GM13976 (cell line): ENCODE measurements around the gene PTHLH.

Experiments
- DNase-seq: peaks from one replicate; pipeline ENCODE4 v3.0.0; 2012; ENCODE audit warnings: low spot score
- CTCF ChIP-seq: IDR thresholded peaks from 2 replicates; pipeline ENCODE4 v1.5.1; 2012; ENCODE audit warnings: borderline replicate concordance, mild to moderate bottlenecking; ENCODE audit not compliant: insufficient read depth; ENCODE audit errors: extremely low read depth, missing control alignments, control extremely low read depth
- in situ Hi-C: fragments of 300-500 bp; cut with MboI; formaldehyde crosslinking; loops from one replicate; pipeline ENCODE4 v1.12.0; 2022; ENCODE audit warnings: low sequenced_read_pairs, mixed read lengths, inconsistent platforms; ENCODE audit not compliant: unreplicated experiment

PTHLH gene

GRCh38 chr12:27965966-27966365 is 6.6 kb downstream of the PTHLH start:
- in situ Hi-C loops: no loop called here
- TF ChIP-seq CTCF: no peak
- DNase-seq: no peak

- TF ChIP-seq CTCF: no peak
- no peak for DNase-seq
- in situ Hi-C loops: no loop called here
These were observed 7.1 kb downstream of the PTHLH start for GRCh38 chr12:27965411-27965810.

- in situ Hi-C loops: no loop called here
- DNase-seq: no peak
- TF ChIP-seq CTCF: no peak
These were observed 8.4 kb downstream of the PTHLH start for GRCh38 chr12:27964123-27964522.

- no peak for TF ChIP-seq CTCF
- DNase-seq: no peak
- in situ Hi-C loops: no loop called here
These were observed 11.7 kb downstream of the PTHLH start for GRCh38 chr12:27960821-27961220.

GRCh38 chr12:27958675-27959074 is 13.9 kb downstream of the PTHLH start:
- DNase-seq: no peak
- in situ Hi-C loops: no loop called here
- no peak for TF ChIP-seq CTCF

GRCh38 chr12:27957366-27957765 is 15.2 kb downstream of the PTHLH start:
- no peak for DNase-seq
- TF ChIP-seq CTCF: no peak
- in situ Hi-C loops: no loop called here

GRCh38 chr12:27953817-27954216 is 18.7 kb downstream of the PTHLH start:
- in situ Hi-C loops: no loop called here
- DNase-seq: no peak
- TF ChIP-seq CTCF: no peak
